Ammon's horn (tissue), 1 donor: ENCODE data around the gene TWIST2.

ENCODE experiments used
- DNase-seq: peaks from one replicate; pipeline ENCODE4 v3.0.0-alpha.2; 2016; ENCODE audit warnings: low spot score

TWIST2 gene

DNA sequence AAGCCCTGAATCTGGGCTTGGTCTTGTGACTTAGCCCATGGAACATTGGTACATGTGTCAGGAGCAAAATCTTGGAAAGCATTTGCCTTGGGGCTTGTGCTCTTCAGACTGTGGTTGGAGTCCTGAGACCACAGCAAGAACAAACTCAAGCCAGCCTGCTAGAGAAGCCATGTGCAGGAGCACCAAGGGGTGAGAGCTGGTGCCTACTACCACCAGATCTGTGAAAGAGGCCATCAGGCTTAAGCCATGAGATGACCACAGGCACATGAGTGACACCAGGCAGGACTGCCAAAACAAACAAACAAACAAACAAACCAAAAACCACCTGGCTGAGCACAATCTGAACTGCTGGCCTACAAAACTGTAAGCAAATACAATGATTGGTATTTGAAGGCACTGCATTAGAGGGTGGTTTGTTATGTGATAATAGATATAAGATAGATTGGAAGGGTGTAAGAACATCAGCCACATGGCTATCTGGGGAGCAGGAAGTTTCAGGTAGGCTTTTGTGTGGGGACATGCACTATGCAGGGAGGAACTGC lies 9.0 kb upstream of the TWIST2 start:
- DNase-seq = no peak

DNA sequence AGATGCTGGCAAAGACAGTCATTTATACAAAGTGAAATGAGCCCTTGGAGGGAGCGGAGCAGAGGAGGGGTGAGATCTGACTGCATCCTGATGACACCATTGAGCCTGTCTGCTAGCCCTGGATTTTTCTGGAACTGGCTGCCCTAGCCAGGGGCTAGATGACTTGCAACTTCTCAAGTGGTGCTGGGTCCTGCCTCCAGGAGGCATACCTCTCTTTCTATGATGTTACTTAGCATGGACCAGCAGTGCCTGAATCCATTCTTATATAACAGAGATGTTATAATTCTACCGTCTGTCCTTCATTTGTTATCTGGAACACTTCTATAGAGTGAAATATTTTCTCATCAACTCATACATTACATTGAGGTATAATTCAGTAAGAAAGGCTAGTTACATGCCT lies 8.5 kb upstream of the TWIST2 start:
- DNase-seq = no peak

DNA sequence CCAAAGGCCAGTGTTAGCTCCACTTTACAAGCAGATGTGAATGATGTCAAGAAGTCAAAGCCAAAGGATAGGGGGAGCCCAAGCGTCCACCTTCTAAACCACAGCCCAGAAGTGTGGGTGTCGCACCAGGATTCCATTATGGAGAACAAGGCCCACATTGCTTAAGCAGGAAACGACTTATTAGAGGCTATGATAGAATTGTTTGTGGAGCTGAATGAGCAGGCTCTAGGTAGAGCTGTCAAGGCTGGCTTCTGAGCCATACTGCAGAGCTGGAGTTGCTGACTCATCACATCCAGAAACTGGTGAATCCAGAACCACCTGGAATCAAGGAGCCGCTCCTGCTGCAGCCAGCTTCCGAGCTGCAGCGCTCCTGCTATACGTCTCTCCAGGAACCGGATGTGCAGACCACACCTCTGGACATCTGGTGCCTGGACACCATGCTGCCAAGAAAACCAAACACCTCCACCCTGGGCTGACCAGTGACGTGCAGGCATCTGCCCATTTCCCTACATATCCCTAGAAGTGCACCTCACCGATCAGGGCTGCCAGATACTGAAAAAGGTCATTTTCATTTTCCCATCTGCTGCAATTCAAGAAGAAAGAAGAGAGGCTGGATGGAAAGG lies 6.2 kb upstream of the TWIST2 start:
- DNase-seq = no peak

DNA sequence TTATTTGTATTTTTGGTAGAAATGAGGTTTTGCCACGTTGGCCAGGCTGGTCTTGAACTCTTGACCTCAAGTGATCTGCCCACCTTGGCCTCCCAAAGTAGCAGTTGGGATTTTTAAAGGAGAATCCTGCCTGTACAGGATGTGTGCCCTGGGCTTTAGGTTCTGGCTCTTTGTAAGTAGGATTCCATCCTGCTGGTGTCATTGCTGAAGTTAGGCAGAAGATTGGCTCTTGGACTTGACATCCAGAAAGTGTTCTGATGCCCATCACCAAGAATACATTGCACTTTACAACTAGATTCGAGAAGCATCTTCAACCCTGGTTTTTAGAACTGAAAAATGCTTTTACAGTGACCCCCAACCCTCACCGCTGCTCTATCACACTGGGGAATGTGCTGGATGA lies 4.4 kb upstream of the TWIST2 start:
- no peak for DNase-seq

DNA sequence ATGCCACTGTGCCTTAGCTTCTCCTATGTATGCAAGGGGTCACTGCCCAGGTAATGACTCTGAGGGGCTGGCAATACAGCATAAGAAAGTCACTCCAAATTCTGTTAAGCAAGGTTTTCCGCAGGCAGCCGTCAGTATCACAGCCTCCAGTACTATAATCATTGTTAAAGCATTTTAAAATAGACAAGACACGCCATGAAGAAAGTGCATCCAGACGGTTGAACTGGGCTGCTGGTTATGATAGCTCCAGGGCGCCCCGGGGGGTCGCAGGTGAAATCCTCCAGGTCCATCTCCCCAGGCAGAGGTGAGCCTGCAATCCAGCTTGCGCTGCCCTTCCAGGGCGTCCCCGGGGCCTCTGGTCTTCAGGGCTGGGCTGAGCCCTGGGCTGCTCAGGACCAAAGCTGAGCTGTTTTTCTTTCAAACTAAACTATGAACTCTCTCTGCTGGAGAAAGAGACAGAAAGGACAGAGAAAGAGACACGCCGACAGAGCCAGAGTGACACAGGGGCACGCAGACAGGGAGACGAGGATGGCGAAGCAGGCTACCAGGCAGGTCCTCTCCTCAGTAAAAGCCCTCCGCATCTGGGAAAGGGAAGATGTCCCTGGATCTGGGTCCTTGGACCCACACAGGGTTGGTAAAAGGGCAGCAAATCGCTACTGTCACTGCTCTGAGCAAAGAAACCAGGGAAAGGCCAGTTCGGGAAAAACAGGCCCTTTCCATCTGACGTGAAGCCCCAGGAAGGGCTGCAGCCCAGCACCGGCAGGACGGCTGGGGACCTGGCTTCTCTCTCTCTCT lies 2.1 kb upstream of the TWIST2 start:
- no peak for DNase-seq

DNA sequence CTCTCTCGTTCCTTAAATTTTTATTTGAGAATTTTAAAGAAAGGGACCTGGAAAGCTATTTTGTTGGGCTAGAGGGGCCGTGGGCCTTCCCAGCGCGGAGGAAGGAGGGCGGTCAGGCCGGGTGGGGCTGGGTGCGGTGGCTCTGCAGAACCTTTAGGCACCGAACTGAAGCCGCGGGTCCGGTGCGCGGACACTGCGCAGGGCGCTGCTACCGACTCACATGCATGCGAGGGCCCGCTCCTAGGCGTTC lies 1.6 kb upstream of the TWIST2 start:
- no peak for DNase-seq

DNA sequence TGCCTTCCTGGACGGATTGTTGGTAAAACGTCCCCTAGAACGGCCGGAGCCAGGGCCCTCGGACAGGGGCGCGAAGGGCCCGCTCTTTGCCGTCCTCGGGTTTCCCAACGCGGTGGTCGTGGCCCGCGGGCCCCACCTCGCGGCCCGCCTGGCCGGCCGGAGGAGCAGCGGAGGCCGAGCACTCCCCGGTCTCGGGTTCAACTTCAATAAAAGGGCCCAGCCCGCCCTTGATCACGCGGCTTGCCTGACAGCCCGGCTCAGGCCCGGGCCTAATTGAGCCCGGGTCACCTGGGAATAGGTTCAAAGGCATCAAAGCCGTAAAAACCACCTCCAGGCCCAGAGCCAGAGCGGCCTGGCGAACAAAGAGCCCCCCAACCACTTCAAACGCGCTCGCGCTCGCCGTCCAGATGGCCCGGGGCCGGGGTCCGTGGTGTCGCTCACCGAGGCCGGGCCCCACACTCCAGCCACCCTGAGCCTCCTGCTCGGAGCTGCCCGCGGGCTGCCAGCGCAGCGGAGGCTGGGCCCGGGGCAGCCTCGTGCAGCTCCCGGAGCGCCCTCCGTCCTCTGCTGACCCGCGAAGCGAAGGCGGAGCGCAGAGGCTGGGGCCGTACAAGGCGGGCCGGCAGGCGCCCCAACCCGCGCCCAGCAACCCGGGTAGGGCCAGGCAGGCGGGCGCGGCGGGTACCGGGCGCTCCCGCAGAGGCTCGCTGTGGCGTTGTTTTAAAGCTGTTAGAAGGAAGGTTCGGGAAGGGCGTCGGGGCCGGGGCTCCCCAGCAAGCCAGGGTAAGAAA lies 1.1 kb upstream of the TWIST2 start:
- no peak for DNase-seq

DNA sequence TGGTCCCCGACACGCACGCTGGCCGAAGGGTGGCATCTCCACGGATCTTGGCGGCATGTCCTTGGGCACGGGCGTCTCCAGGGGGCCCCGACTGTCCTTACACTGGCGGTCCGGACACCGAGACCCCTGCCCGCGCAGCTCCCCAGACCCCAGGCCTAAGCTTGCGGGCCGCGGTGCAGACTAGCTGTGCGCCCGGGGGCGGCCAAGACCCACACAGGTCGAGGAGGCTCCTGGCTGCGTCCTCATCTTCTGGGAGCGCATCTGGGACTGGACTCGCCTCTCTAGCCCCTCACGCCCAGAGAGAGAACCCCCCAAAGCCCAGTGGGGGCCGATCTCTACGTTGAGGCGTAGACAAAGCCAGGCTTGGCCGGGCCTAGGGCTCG lies 475 bp upstream of the TWIST2 start:
- no peak for DNase-seq

DNA sequence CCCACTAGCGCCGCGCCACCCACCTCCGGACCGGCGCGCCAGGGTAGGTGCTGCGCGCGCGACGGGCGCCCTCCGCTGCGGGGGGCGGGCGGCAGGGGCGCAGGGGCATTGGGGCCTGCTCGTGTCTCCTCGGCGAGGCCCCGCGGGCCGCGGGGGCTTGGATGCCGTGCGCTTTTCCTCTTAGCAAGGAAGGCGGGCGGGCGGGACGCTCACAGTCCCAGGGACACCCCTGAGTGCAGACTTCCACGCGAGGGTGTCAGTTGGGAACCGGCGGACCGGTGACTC lies 748 bp downstream of the TWIST2 start:
- DNase-seq = no peak

DNA sequence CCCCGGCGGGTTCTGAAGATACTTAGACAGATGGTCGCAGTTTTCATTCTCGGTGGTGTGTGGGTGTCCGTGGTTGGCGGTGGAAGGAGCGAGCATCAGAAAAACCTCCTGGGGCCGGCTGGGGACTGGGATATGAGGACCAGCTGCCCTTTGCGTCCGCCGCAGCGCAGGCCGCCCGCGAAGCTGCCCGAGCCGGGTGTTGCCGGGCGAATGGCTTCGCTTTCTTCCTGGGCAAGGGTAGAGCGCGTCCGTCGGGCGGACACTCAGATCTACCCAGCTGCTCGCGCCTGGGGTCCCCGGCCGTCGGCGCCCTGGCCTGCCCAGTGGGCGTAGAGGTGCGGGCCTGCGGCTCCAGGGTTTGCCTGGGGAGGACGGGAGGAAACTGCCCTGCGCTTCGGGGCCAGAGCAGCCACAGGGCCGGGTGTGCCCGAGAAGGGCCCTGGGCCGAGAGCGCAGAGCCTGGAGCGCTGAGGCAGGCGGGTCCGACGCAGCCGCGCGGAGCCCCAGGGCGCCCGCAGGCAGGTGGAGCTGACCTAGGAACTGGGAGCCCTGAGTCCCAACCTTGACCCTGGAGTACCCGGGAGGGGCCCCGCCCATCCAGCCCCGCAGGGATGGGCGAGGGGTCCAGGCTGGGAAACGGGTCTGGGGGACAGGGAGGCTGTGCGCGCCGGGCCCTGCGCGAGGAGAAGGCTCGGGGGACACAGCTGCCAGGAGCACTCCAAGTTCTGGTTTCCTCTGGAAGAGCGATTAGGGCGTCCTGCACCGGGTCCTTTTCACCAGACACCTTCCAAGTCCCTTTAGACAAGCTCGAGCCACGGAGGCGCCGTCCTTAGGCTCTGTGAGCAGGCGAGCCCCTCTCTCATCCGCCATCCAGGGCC lies 1.3 kb downstream of the TWIST2 start:
- DNase-seq = no peak

DNA sequence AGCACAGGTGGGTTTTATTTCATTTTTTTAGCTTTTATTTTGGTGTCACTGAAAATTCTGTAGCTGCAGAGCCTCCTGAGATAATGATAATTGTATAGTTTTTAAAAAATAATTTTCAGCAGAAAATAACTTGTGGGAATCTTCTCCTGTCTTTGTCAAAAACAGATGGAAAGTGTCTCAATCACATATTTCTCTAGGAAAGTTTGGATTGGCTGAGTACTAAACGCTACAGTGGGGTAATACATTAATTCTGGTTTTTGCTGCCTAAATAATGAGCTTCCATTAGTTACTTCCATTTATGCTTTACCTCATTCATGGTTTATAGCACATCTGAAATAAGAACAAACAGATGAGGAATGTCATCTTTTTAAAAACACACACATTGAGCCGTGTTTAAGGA lies 2.2 kb downstream of the TWIST2 start:
- DNase-seq = no peak

DNA sequence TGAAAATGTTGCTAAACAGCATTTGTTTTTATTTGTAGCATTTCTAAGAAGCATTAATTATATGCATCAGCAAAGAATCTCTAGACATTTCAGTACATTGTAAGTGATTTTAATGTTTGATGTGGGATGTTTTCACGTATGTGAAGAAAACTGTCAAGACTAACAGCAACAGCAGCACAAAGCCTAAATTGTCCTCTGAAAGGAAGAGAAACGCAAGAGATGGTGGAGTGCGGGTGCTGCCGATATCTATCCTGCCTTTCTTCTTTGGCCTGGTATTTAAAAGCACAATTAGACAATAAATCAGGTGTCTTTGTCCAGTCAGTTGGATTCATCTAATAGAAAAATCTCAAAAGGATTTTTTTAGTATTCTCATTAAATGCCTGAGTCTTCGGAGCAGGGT lies 3.1 kb downstream of the TWIST2 start:
- no peak for DNase-seq

DNA sequence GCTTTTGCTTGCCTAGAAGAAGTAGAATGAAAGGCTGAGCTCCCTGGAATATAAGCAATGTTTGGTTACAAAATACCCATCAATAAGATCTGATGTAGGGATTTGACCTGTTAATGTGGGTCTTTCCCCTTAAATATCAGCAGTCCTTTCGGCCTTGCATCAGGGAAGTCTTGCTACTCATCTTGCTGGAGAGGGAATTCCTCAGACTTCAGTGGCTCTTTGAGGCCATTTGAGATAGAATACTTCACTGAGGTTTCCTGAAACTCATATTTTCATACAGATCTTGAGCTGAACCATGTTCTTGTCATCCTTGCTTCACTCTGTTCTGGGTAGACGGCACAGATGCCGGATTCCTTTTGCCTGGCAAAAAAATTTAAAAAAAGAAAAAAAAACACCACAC lies 3.9 kb downstream of the TWIST2 start:
- no peak for DNase-seq

DNA sequence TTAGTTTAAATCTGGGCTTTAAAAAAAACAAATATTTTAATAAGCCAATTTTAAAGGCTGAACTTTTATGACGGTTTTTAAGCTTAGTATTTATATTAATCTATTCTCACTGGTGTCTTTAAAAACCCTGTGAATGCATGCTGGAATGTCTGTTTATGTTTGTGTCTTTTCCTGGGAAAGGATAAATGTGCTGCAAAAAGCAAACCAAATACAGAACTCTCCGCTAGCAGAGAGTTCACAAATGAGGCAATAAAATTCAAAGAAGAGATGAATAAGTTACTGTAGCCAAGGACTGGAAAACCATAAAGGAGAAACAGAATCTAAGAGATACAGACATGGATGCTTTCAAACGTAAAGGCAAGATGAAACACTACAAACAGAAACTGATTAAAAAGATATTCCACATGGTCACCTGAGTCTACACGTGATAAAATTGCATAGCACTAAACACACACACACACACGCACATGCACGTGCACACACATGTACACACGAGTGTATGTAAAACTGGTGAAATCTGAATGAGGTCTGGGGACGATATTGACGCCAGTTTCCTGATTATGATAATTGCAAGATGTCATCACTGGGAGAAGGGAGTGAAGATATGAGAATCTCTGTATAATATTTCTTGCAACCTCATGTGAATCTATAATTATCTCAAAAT lies 4.5 kb downstream of the TWIST2 start:
- no peak for DNase-seq

DNA sequence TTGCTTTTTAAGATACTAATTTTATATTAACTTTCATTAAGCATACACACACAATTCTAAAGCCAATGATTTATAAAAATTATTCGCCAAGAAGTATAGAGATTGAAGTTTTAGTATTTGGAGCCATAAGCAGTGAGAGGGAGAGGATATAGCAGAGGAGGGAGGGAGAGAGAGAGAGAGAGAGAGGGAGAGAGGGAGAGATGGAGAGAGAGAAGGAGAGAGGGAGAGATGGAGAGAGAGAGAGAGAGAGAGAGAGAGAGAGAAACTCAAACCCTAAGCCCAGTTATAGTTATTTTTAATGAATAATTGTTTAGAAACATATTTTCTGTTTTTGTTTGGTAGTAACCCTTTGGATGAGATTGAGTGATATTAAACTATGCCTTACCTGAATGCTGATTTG lies 5.3 kb downstream of the TWIST2 start:
- no peak for DNase-seq

DNA sequence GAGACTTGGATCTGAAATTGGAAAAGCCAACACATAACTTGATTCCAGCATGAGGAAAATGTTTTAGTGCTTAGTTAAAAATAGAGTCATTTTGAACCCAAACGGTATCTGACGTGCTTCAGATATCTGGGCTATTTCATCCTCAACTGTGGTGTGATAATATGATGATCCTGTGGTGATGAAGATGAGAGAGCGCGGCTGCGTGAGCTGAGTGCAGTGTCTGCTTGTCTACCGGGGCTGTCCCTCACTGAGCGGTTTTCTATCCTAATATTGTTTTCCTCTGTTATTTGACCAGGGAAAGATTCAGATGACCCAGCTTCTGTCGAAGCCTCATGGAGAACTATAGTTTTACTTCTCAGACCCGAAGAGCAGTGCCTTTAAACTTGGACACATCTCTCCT lies 5.8 kb downstream of the TWIST2 start:
- DNase-seq = no peak

DNA sequence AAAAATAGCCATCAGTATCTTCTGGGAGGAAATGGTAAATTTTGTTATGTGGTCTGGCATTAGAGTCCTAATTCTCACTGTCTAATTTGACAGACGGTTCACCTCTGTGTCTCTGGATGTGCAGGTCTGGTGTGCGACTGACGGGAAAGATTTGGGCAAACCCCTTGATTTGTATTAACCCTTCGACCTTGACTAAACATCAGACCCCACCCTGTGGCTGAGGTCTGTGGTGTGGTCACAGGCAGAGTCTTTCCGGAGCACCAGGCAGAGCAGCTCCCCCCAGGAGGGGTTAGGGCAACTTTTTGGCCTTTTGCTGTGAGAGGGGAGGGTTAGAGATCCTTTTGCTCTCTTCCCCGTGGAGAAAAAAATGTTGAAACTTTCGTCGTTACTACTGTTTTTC lies 6.4 kb downstream of the TWIST2 start:
- no peak for DNase-seq

DNA sequence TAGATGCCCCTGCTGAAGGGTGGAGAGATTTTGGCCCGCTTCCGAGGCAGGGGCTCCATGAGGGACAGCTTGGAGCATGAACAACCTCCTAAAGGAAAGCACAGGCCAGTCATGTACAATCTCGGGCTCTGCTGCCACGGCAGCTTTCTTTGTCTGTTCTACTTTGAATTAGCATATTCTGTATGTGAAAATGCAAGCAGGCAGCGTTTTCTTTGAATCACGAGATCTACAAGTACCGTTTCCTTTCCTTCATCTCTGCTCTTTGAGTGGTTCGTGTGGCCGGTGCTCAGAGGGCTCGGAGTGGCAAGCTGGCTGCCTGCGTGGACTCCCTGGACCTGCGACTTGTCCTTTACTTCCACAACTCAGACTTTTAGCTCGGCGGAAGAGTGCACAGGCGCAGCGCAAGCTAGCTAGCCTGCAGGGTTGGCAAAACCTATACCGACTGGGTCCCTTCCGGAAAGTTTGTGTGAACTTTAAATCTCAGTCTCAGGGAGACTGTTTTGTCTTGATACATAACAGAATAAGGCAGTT lies 6.9 kb downstream of the TWIST2 start:
- DNase-seq = no peak

DNA sequence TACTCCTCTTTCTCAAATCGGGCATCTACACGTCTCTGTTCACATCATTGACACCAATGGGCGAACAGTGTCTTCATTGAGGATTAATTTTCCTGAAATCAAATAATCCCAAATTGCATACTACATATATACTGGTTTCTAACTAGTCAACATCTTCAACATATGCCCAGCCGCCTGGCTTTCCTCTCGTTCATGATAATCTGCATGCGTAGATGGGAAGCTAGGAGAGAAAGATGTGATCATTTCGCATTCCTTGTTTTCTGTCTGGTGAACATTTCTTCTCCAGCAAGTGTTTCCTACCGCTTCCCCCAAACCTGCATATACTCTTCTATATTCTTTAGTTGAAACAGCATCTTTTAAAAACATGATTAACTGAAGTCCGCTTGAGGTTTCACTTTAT lies 7.4 kb downstream of the TWIST2 start:
- DNase-seq = no peak

DNA sequence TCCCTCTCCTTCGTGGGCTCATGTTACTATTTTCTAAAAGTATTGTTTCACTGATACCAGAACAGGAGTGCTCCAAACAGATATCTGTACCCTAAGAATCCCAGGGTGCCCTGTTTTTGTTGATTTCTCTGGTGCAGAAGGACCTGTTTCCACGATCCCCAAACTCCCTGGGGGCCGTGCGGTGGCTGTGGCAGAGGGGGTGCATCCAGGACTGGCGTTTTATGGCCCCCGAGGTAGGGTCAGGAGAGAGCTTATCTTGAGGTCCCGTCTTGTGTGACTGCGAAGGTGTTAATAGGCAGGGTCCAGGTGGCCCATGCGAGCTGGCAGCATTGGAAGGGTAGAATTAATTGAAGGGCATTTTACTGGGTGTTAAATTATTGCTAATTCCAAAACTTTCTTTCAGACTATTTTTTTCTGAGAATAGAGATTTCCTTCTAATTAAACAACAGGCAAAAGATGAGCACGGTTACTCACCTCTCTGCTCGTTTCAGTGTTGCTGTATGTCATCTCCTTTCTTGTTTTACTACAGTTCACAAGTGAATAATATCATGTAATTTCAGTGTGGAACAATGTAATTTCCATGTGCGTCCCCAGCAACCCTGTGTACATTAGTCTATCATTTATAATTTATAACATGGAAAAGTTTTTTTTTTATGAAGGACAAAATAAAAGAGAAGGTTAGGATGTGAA lies 8.2 kb downstream of the TWIST2 start:
- DNase-seq = no peak
